HepG2 (cell line): ENCODE data around the gene MBTPS2. TPM values are rescaled to one million over a fixed set of nuclear protein-coding genes. Genes with fewer than 3 reads are reported as not detected.

Experiments used
- DNMT3B ChIP-seq: conservative IDR thresholded peaks from 2 replicates; pipeline ENCODE4 v1.6.1; 2016; ENCODE audit warnings: missing biosample characterization, control low read depth
- FOSL1 ChIP-seq: sonication (generic); formaldehyde crosslinking; IDR thresholded peaks from 2 replicates; pipeline ENCODE4 v1.9.0; 2021; ENCODE audit warnings: missing genetic modification reagents, borderline replicate concordance
- MBNL3 ChIP-seq: fragments of 250-450 bp; sonication (Bioruptor Pico); conservative IDR thresholded peaks from 2 replicates; pipeline ENCODE4 v1.8.0; 2022; ENCODE audit warnings: mild to moderate bottlenecking, inconsistent platforms
- MED1 ChIP-seq: sonication (generic); formaldehyde crosslinking; IDR thresholded peaks from 2 replicates; pipeline ENCODE4 v1.4.0; 2020; ENCODE audit warnings: missing genetic modification reagents
- MEIS1 ChIP-seq: sonication (generic); formaldehyde crosslinking; IDR thresholded peaks from 2 replicates; pipeline ENCODE4 v1.9.0; 2021; ENCODE audit warnings: mild to moderate bottlenecking, missing genetic modification reagents, moderate library complexity, borderline replicate concordance
- MIER3 ChIP-seq: IDR thresholded peaks from 2 replicates; pipeline ENCODE4 v1.6.1; 2016; ENCODE audit warnings: missing compliant biosample characterization, borderline replicate concordance
- NFYC ChIP-seq: IDR thresholded peaks from 2 replicates; pipeline ENCODE4 v1.6.1; 2016; ENCODE audit warnings: missing genetic modification reagents, missing compliant biosample characterization
- POLR2A ChIP-seq, 2 experiments: IDR thresholded peaks; 2 replicates each; pipeline ENCODE4 v1.6.1; 2011; ENCODE audit warnings: low read depth in 2 of 2, low read length in 2 of 2, mild to moderate bottlenecking in 1 of 2, moderate library complexity in 1 of 2; ENCODE audit not compliant: insufficient read depth in 1 of 2
- POLR2AphosphoS2 ChIP-seq: IDR thresholded peaks from 2 replicates; pipeline ENCODE4 v1.6.1; 2011; ENCODE audit warnings: low read depth, low read length, improper control_type of control experiment
- RXRA ChIP-seq: sonication (generic); formaldehyde crosslinking; IDR thresholded peaks from 2 replicates; pipeline ENCODE4 v1.5.1; 2020; ENCODE audit warnings: missing genetic modification reagents
- THYN1 ChIP-seq: sonication (generic); formaldehyde crosslinking; IDR thresholded peaks from 2 replicates; pipeline ENCODE4 v1.8.1; 2023; ENCODE audit warnings: low read depth, mild to moderate bottlenecking, moderate library complexity, missing genetic modification reagents, borderline replicate concordance
- ZFP1 ChIP-seq: IDR thresholded peaks from 2 replicates; pipeline ENCODE4 v1.6.1; 2016
- ZNF10 ChIP-seq: sonication (generic); formaldehyde crosslinking; IDR thresholded peaks from 2 replicates; pipeline ENCODE4 v1.4.0; 2020; ENCODE audit warnings: mild to moderate bottlenecking, low read depth, missing genetic modification reagents, borderline replicate concordance
- ZNF138 ChIP-seq: sonication (generic); formaldehyde crosslinking; IDR thresholded peaks from 2 replicates; pipeline ENCODE4 v1.5.0; 2020; ENCODE audit warnings: mild to moderate bottlenecking, low read depth, missing genetic modification reagents
- ZNF543 ChIP-seq: sonication (generic); formaldehyde crosslinking; IDR thresholded peaks from 2 replicates; pipeline ENCODE4 v1.4.0; 2020; ENCODE audit warnings: mild to moderate bottlenecking, missing genetic modification reagents
- ZNF547 ChIP-seq: sonication (generic); formaldehyde crosslinking; IDR thresholded peaks from 2 replicates; pipeline ENCODE4 v1.5.1; 2020; ENCODE audit warnings: mild to moderate bottlenecking, missing genetic modification reagents
- ZNF670 ChIP-seq: sonication (generic); formaldehyde crosslinking; IDR thresholded peaks from 2 replicates; pipeline ENCODE4 v1.8.0; 2022; ENCODE audit warnings: mild to moderate bottlenecking, missing genetic modification reagents, borderline replicate concordance
- ZNF761 ChIP-seq: sonication (generic); formaldehyde crosslinking; conservative IDR thresholded peaks from 2 replicates; pipeline ENCODE4 v1.4.0; 2020; ENCODE audit warnings: mild to moderate bottlenecking, missing genetic modification reagents
- ZNF792 ChIP-seq: IDR thresholded peaks from 2 replicates; pipeline ENCODE4 v1.6.1; 2016
- ZSCAN12 ChIP-seq: sonication (generic); formaldehyde crosslinking; IDR thresholded peaks from 2 replicates; pipeline ENCODE4 v1.9.0; 2021; ENCODE audit warnings: mild to moderate bottlenecking, missing genetic modification reagents
- ZSCAN31 ChIP-seq: sonication (generic); formaldehyde crosslinking; IDR thresholded peaks from 2 replicates; pipeline ENCODE4 v1.5.0; 2020; ENCODE audit warnings: low read depth, mild to moderate bottlenecking, missing genetic modification reagents
- polyA plus RNA-seq, 8 experiments: library from polyadenylated mRNA; depleted of rRNA in 3 of 8; stranded (reverse) in 7 of 8; unstranded in 1 of 8; fragments of >200 nt; fragmentation: Illumina TruSeq in 4 of 8; extraction: Trizol in 4 of 8; gene quantifications; 2 replicates each; pipeline versions ENCODE4 v1.2.1 to v1.2.3, GENCODE V29; 2011 to 2016; ENCODE audit warnings: low read depth in 4 of 8, missing spikeins in 1 of 8, mixed read lengths in 1 of 8; ENCODE audit not compliant: insufficient read depth in 1 of 8
- total RNA-seq, 5 experiments: library from RNA; depleted of rRNA; stranded (reverse); fragments of >200 nt; fragmentation: Illumina TruSeq; extraction: Trizol; gene quantifications; 2 replicates each; pipeline ENCODE4 v1.2.3, GENCODE V29; 2016; ENCODE audit warnings: low read depth in 1 of 5
- TF ChIP-seq, protein P1 (sequence below): sonication (generic); formaldehyde crosslinking; IDR thresholded peaks from 2 replicates; pipeline ENCODE4 v1.4.0; 2020; ENCODE audit warnings: missing genetic modification reagents, borderline replicate concordance
- TF ChIP-seq, protein P2 (sequence below): sonication (generic); formaldehyde crosslinking; IDR thresholded peaks from 2 replicates; pipeline ENCODE4 v1.4.0; 2020; ENCODE audit warnings: missing genetic modification reagents
- TF ChIP-seq, protein P3 (sequence below): sonication (generic); formaldehyde crosslinking; IDR thresholded peaks from 2 replicates; pipeline ENCODE4 v1.9.0; 2022; ENCODE audit warnings: low read depth, missing genetic modification reagents
- TF ChIP-seq, protein P4 (sequence below): sonication (generic); formaldehyde crosslinking; IDR thresholded peaks from 2 replicates; pipeline ENCODE4 v1.5.0; 2020; ENCODE audit warnings: mild to moderate bottlenecking, missing genetic modification reagents

MBTPS2 gene
- total and polyA plus RNA-seq, 2 of the 13 experiments (the other 11 are each of a cell fraction or from before 2014, with no cell fraction given) = 5.7 to 14.4 TPM

DNA sequence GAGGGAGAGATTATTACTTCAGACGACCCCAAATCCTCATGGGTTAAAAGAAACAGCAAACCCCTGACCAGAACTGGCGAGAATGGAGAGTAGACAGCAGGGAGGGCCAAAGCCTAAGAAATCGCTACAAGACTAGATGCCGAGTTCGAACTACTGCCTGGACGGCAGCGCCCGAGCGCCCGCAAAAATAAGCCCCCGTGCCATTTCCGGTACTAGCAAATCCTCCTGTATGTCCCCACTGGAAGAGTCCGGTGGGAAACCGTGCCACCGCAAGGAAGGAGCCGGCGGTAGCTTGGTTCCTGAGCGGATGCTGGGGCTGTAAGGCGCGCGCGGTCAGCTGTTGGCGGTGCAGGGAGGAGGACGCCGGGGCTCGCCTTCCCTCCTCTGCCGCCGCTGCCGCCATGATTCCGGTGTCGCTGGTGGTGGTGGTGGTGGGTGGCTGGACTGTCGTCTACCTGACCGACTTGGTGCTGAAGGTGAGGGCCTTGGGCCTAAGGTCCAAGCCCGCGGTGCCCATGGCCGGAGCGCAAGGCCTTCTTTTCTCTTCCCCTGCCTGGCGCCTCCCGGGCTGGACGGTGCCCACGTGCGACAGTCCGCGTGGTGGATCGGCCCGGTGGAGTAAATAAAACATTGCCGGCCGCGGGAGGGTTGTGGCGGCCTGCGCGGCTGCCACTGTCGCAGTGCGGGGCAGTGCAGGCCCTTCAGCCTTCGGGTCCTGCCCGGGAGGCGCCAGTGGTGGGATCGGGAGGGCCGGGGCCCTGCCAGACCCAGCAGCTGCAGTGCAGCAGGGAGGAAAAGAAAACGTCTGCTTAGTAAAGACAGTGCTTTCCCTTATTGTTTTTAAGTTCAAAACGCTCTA lies at the start of gene MBTPS2 (continued):
- TF ChIP-seq, protein P1, sequence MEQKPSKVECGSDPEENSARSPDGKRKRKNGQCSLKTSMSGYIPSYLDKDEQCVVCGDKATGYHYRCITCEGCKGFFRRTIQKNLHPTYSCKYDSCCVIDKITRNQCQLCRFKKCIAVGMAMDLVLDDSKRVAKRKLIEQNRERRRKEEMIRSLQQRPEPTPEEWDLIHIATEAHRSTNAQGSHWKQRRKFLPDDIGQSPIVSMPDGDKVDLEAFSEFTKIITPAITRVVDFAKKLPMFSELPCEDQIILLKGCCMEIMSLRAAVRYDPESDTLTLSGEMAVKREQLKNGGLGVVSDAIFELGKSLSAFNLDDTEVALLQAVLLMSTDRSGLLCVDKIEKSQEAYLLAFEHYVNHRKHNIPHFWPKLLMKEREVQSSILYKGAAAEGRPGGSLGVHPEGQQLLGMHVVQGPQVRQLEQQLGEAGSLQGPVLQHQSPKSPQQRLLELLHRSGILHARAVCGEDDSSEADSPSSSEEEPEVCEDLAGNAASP (CRISPR knock-in tag) = no peak
- TF ChIP-seq ZNF761 = no peak
- no peak for TF ChIP-seq NFYC (CRISPR knock-in tag)
- TF ChIP-seq, protein P2, sequence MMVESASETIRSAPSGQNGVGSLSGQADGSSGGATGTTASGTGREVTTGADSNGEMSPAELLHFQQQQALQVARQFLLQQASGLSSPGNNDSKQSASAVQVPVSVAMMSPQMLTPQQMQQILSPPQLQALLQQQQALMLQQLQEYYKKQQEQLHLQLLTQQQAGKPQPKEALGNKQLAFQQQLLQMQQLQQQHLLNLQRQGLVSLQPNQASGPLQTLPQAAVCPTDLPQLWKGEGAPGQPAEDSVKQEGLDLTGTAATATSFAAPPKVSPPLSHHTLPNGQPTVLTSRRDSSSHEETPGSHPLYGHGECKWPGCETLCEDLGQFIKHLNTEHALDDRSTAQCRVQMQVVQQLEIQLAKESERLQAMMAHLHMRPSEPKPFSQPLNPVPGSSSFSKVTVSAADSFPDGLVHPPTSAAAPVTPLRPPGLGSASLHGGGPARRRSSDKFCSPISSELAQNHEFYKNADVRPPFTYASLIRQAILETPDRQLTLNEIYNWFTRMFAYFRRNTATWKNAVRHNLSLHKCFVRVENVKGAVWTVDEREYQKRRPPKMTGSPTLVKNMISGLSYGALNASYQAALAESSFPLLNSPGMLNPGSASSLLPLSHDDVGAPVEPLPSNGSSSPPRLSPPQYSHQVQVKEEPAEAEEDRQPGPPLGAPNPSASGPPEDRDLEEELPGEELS (CRISPR knock-in tag) = peak; percentile 76
- TF ChIP-seq, protein P3, sequence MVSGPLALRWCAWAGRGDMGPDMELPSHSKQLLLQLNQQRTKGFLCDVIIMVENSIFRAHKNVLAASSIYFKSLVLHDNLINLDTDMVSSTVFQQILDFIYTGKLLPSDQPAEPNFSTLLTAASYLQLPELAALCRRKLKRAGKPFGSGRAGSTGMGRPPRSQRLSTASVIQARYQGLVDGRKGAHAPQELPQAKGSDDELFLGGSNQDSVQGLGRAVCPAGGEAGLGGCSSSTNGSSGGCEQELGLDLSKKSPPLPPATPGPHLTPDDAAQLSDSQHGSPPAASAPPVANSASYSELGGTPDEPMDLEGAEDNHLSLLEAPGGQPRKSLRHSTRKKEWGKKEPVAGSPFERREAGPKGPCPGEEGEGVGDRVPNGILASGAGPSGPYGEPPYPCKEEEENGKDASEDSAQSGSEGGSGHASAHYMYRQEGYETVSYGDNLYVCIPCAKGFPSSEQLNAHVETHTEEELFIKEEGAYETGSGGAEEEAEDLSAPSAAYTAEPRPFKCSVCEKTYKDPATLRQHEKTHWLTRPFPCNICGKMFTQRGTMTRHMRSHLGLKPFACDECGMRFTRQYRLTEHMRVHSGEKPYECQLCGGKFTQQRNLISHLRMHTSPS (CRISPR knock-in tag) = no peak
- TF ChIP-seq ZNF547 (CRISPR knock-in tag) = 0 out of 2 replicates have a peak, but pooled peaks have one; percentile 75
- TF ChIP-seq MBNL3 (CRISPR knock-in tag) = no peak
- no peak for TF ChIP-seq THYN1 (CRISPR knock-in tag)
- peak; percentile 35; the same call in 1 of the 2 replicates for TF ChIP-seq ZNF543 (CRISPR knock-in tag)
- no peak for TF ChIP-seq ZFP1 (CRISPR knock-in tag)
- TF ChIP-seq ZNF10 (CRISPR knock-in tag) = no peak
- TF ChIP-seq MED1 (CRISPR knock-in tag) = peak; percentile 72
- TF ChIP-seq ZNF670 (CRISPR knock-in tag) = peak; percentile 65; the same call in 1 of the 2 replicates
- TF ChIP-seq POLR2A (IDR thresholded peaks at IDR 0.05; ENCODE audit: insufficient read depth in 1 of 2, low read depth in 2 of 2, low read length in 2 of 2) = peak; percentile 58 to 75
- no peak for TF ChIP-seq FOSL1 (CRISPR knock-in tag)
- no peak for TF ChIP-seq RXRA
- TF ChIP-seq ZSCAN12 (CRISPR knock-in tag) = no peak
- no peak for TF ChIP-seq MEIS1
- peak; percentile 78; the same call in 1 of the 2 replicates for TF ChIP-seq DNMT3B
- peak; percentile 45; the same call in 1 of the 2 replicates for TF ChIP-seq MIER3 (CRISPR knock-in tag)
- TF ChIP-seq POLR2AphosphoS2 = no peak
- TF ChIP-seq ZSCAN31 (CRISPR knock-in tag) = peak; percentile 69; the same call in 1 of the 2 replicates
- TF ChIP-seq ZNF792 (CRISPR knock-in tag) = peak; percentile 85; the same call in 1 of the 2 replicates
- no peak for TF ChIP-seq ZNF138 (CRISPR knock-in tag)
- TF ChIP-seq, protein P4, sequence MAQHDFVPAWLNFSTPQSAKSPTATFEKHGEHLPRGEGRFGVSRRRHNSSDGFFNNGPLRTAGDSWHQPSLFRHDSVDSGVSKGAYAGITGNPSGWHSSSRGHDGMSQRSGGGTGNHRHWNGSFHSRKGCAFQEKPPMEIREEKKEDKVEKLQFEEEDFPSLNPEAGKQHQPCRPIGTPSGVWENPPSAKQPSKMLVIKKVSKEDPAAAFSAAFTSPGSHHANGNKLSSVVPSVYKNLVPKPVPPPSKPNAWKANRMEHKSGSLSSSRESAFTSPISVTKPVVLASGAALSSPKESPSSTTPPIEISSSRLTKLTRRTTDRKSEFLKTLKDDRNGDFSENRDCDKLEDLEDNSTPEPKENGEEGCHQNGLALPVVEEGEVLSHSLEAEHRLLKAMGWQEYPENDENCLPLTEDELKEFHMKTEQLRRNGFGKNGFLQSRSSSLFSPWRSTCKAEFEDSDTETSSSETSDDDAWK = no peak
